ENCODE data around the gene EPB41L1.

Gene EPB41L1

DNA sequence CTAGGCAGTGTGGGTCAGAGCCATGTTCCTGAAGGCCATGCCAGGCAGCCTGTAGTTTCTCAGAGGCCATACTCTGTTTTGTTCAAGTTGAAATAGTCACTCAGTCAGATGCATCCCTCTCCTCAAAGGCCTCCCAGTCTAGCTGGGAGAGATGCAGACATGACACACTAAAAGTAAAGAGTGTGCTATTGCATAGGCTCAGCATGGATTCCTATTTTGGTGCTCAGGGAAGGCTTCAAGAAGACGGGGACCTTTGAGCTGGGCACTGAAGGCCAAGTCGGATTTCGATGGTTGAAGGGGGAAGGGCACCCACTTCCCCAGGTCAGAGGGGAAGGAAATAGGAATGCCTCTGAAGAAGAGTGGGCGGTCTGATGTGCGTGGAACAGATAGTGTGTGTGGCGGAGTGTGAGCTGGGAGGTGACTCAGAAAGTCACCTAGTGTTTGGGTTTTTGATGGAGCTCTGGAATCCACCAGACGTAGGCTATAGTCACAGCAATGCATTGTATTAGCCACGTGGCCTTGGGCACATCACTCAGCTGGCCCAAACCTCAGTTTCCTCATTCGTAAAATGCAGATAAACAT lies 3.7 kb downstream of the EPB41L1 start:
- Histone ChIP-seq H3K36me3 (ENCODE audit: control insufficient read depth, insufficient read depth, low read length) (no peaks in the 10 kb centered on the region), H3K9ac (no peak overlapping the region)

DNA sequence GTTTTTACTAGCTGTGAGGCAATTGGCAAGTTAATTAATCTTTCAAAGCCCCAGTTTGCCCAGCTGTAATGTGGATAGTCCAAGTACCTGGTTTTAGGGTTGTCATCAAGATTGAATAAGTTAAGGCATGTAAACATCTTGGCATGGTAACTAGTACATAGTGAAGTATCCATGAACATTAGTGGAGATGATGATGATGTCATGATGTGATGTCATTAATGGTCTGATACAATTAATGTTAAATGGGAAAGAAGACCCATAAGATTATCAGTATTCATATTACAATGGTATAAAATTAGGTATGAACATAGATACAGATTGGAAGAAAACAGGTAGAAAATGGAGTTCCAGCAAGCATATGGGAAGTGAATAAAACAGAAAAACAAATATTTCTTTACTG lies 5.3 kb downstream of the EPB41L1 start:
- peaks cover 37% of the 10 kb centered on the region for H3K79me2 ChIP-seq
- H2AFZ ChIP-seq: no peak overlapping the region
- no peaks in the 10 kb centered on the region for H3K9me3 ChIP-seq (ENCODE audit: control insufficient read depth, low read length)
- no peaks in the 10 kb centered on the region for H3K27me3 ChIP-seq (ENCODE audit: control insufficient read depth, insufficient read depth, low read length)
- H3K9ac ChIP-seq: no peak overlapping the region
- TF ChIP-seq, protein P1, sequence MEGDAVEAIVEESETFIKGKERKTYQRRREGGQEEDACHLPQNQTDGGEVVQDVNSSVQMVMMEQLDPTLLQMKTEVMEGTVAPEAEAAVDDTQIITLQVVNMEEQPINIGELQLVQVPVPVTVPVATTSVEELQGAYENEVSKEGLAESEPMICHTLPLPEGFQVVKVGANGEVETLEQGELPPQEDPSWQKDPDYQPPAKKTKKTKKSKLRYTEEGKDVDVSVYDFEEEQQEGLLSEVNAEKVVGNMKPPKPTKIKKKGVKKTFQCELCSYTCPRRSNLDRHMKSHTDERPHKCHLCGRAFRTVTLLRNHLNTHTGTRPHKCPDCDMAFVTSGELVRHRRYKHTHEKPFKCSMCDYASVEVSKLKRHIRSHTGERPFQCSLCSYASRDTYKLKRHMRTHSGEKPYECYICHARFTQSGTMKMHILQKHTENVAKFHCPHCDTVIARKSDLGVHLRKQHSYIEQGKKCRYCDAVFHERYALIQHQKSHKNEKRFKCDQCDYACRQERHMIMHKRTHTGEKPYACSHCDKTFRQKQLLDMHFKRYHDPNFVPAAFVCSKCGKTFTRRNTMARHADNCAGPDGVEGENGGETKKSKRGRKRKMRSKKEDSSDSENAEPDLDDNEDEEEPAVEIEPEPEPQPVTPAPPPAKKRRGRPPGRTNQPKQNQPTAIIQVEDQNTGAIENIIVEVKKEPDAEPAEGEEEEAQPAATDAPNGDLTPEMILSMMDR (IDR thresholded peaks at IDR 0.05): no peak
- no peaks in the 10 kb centered on the region for H3K4me1 ChIP-seq
- H3K4me3 ChIP-seq (ENCODE audit: low read depth, low read length): no peak overlapping the region
- no peaks in the 10 kb centered on the region for H3K36me3 ChIP-seq (ENCODE audit: control insufficient read depth, insufficient read depth, low read length)
- no peak overlapping the region for H3K27ac ChIP-seq
- no peak overlapping the region for H3K4me2 ChIP-seq (ENCODE audit: low read length)

More for the DNA sequence above, 3.7 kb downstream of the EPB41L1 start:
- TF ChIP-seq, protein P1 (IDR thresholded peaks at IDR 0.05): no peak
- no peaks in the 10 kb centered on the region for H3K27me3 ChIP-seq (ENCODE audit: control insufficient read depth, insufficient read depth, low read length)
- peaks cover 4% of the 10 kb centered on the region for H3K4me1 ChIP-seq
- H3K79me2 ChIP-seq: peaks cover 34% of the 10 kb centered on the region
- no peak overlapping the region for H2AFZ ChIP-seq
- no peak overlapping the region for H3K27ac ChIP-seq
- H3K4me2 ChIP-seq (ENCODE audit: low read length): no peak overlapping the region
- H3K9me3 ChIP-seq (ENCODE audit: control insufficient read depth, low read length): no peaks in the 10 kb centered on the region
- no peak overlapping the region for H3K4me3 ChIP-seq (ENCODE audit: low read depth, low read length)

- H3K4me3 ChIP-seq (ENCODE audit: low read depth, low read length): no peak overlapping the region
- TF ChIP-seq, protein P1 (IDR thresholded peaks at IDR 0.05): no peak
- H3K4me1 ChIP-seq: no peaks in the 10 kb centered on the region
- no peak overlapping the region for H3K4me2 ChIP-seq (ENCODE audit: low read length)
- no peak overlapping the region for H3K9ac ChIP-seq
- H3K36me3 ChIP-seq (ENCODE audit: control insufficient read depth, insufficient read depth, low read length): no peaks in the 10 kb centered on the region
- H3K27ac ChIP-seq: no peak overlapping the region
- peaks cover 35% of the 10 kb centered on the region for H3K79me2 ChIP-seq
- no peak overlapping the region for H2AFZ ChIP-seq
- H3K9me3 ChIP-seq (ENCODE audit: control insufficient read depth, low read length): no peaks in the 10 kb centered on the region
- no peaks in the 10 kb centered on the region for H3K27me3 ChIP-seq (ENCODE audit: control insufficient read depth, insufficient read depth, low read length)
Measured at GRCh38 chr20:36162272-36162966, 7.9 kb downstream of the EPB41L1 start.

DNA sequence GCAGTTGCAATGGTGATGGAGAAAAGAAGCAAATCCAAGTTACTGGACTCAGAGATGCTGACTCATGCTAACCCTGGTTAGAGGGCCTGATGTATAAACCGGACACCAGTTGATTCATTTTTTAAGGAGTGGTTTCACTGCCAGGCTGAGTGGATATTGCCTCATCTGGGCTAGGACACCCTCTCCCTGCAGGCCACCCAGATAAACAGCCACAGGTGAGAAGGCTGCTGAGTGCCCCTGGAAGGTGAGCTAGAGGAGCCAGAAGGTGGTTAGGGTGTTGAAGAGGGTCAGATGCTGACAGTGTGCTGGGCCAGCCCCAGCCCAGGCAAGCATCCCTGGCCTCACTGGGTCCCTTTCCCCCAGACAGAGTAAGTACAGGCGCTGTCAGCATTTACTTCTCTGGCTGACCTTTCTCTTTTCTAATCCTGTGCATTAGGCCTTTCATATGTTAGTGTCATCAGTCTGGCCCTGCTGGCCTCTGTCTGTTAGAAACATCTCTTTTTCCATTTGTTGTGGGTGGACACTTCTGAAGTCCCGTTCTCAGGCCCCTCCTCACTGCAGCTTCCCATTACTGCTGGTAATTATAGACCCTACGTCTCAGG lies 13.5 kb downstream of the EPB41L1 start:
- no peak overlapping the region for H3K4me3 ChIP-seq (ENCODE audit: low read depth, low read length)
- no peaks in the 10 kb centered on the region for H3K27me3 ChIP-seq (ENCODE audit: control insufficient read depth, insufficient read depth, low read length)
- no peak overlapping the region for H3K27ac ChIP-seq
- TF ChIP-seq, protein P1 (IDR thresholded peaks at IDR 0.05): no peak
- H3K4me1 ChIP-seq: peaks cover 6% of the 10 kb centered on the region
- no peak overlapping the region for H3K9ac ChIP-seq
- H2AFZ ChIP-seq: no peak overlapping the region
- H3K79me2 ChIP-seq: peaks cover 17% of the 10 kb centered on the region
- H3K4me2 ChIP-seq (ENCODE audit: low read length): no peak overlapping the region
- no peaks in the 10 kb centered on the region for H3K36me3 ChIP-seq (ENCODE audit: control insufficient read depth, insufficient read depth, low read length)
- no peaks in the 10 kb centered on the region for H3K9me3 ChIP-seq (ENCODE audit: control insufficient read depth, low read length)
